Esophagus muscularis mucosa (tissue), 4 donors: ENCODE results near the gene PTPMT1.
"Not testable (repeated sequence)": the region's sequence is repeated elsewhere in the genome, so short reads cannot be mapped to it uniquely, and the experiment has no call there.

ENCODE experiments used
- CTCF ChIP-seq, 3 experiments: fragments of 200-600 bp in 2 of 3; fragments of 450-650 bp in 1 of 3; sonication (generic) in 2 of 3; IDR thresholded peaks; one replicate each; pipeline ENCODE4 v1.5.1; 2017 to 2019; ENCODE audit warnings: antibody characterized with exemption in 3 of 3, mild to moderate bottlenecking in 2 of 3, moderate library complexity in 1 of 3
- EP300 ChIP-seq: sonication (generic); formaldehyde crosslinking; IDR thresholded peaks from one replicate; pipeline ENCODE4 v1.6.1; 2017; ENCODE audit warnings: antibody characterized with exemption
- POLR2A ChIP-seq: fragments of 450-650 bp; IDR thresholded peaks from one replicate; pipeline ENCODE4 v1.6.1; 2017; ENCODE audit warnings: antibody characterized with exemption, moderate library complexity, mild to moderate bottlenecking, low read depth

- not testable (repeated sequence) for TF ChIP-seq EP300; CTCF (IDR thresholded peaks at IDR 0.05); POLR2A
Measured at GRCh38 chr11:47546274-47546673, 19.1 kb upstream of the PTPMT1 start.
